Stimulated activated naive CD8-positive, alpha-beta T cell treated with anti-CD3 and anti-CD28 coated beads, Interleukin-15, Interleukin-2, amounts not matched to agents 100 U/mL and 50 U/mL, for 24 hours (primary cell): Measurements from ENCODE around the gene METTL5.
"Not testable (repeated sequence)": the region's sequence is repeated elsewhere in the genome, so short reads cannot be mapped to it uniquely, and the experiment has no call there.

Experiments used
- ATAC-seq: fragments of 150-1000 bp; cut with Tn5 transposase; one replicate; pipeline ENCODE4 v1.10.0; 2021
- DNase-seq: peaks from one replicate; pipeline ENCODE4 v3.0.0; 2021

Gene METTL5

DNA sequence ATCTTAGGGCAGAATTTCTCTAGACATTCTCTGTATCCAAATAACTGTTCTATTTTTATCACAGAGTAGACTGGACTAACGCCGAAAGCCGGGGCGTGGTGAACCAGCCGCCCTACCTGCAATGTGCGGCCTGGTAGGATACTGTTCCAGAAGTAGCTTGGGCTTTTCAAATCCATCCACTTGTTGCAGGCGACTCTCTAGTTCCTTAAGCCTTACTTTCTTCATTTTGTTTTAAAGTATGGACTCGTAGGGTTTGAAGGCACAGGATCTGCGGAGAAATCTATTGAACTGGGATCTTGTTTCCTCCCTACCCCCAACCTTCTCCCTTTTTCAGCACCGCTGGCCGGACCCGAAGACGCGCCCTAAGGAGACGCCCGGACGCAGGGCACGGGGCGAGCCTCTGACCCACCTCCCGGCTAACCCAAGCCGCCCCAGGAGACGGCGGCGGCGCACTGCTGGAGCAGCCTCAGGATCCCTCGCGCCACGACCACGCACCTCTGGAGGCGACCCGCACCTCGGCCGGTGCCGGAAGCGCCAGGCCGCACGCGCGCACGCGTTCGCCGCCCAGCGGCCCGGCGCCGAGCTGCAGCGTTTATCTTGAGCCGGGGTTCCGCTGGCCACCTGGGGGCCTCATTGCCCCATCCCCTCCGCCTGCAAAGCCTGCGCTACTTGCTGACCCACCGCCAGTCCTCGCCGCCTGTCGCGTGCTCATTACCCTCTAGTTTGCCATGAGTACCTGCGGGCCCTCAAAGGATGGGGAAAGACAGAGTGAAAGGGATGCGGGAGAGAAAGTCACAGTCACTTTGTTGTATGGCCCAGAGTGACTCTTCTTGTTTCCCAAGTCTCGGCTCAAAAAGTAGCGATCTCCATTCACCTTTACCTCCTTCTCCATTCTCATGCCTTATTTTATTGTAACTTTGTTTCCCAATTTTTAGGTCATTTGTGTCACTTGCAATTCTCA is at the start of gene METTL5:
Gene METTL5 (minus strand): TSS at position 533 of the 961 bp plus-strand sequence. CDS start 308 bp downstream, at position 225.
- peak; percentile 88 for DNase-seq
- peak; percentile 76 for ATAC-seq

DNA sequence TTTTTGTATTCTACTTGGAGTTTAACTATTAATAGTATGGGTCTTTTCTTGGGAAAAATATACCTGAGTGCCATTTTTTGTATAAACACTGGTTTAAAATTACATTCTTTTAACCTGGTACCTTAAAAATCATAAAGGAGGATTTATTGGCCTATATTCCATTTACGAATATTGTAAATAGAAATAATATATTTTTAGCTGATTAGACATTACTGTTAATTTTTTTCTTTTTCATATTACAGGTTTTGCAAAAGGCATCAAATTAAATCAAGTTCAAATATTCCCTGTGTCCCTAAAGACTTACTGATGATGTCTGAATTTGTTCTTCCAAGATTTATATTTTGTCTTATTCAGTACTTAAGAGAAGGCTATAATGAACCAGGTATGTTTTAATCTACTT is 47.3 kb upstream of the METTL5 start:
- ATAC-seq (no peak), DNase-seq (no peak)

DNA sequence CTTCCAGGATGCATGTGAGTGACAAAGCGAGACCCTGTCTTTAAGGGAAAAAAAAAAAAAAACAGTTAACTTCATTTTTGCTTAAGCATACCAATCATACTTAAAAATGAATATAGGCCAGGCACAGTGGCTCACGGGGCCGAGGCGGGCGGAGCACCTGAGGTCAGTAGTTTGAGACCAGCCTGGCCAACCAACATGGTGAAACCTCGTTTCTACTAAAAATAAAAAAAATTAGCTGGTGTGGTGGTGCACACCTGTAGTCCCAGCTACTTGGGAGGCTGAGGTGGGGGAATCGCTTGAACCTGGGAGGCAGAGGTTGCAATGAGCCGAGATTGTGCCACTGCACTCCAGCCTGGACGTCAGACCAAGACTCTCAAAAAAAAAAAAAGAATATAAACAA is 46.7 kb upstream of the METTL5 start:
- DNase-seq, ATAC-seq: not testable (repeated sequence)

DNA sequence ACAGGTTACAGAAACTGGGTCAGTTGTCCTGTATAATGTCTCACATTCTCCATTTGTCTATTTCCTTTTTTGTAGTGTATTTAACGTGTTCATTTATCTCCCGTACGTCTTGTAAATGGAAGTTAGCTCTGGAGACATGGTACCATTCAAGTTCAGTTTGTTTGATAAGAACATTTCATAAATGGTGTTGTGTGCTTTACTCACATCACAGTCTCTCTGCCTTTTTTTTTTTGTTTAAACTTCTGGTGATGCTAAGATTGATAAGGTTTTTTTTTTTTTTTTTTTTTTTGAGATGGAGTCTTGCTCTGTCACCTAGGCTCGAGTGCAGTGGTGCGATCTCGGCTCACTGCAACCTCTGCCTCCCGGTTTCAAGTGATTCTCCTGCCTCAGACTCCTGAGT is 44.2 kb upstream of the METTL5 start:
- ATAC-seq (no peak), DNase-seq (no peak)

DNA sequence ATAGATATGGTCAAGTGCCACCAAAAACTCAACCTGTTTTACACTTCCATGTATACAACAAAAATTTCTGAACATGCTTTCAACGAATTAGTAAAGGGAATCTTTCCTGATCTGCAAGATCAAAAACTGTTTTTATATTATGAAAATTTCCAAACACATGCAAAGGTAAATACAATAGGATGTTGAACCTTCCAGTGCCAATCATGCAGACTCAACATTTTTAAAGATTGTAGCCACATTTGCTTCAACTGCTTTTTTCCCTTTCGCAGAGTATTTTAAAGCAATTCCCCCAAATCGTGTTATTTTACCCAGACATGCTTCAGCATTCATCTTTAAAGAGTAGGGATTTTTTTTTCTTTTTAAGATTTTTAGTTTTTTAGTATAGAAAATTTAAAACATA is 42.9 kb upstream of the METTL5 start:
- DNase-seq (no peak), ATAC-seq (no peak)

DNA sequence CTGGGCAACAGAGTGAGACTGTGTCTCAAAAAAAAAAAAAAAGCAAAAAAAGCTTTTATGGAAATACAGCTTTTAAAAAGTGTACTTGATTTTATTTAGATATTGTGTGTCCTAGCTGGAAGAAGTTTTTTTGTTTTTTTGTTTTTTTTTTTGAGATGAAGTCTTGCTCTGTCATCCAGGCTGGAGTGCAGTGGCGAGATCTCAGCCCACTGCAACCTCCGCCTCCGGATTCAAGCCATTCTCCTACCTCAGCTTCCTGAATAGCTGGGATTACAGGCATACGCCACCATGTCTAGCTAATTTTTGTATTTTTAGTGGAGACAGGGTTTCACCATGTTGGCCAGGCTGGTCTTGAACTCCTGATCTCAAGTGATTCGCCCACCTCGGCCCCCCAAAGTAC is 41.5 kb upstream of the METTL5 start:
- ATAC-seq, DNase-seq: not testable (repeated sequence)

DNA sequence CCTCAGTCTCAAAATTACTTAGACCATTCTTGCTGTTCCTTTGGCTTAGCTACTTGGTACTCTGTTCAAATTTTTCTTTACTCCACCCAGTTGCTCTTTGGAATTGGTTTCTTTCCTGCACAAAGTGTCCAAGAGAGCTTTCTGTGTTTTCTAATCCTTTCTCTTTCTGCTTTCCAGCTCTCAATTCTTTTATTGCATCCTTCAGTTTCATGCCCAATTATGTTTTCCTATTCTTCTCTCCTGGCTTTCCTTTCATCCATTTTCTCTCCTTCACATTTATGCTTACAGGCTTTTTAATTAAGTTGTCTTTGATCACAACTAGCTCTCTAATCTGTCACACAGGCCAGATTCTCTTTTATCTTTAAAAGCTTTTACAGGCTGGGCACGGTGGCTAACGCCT is 40.8 kb upstream of the METTL5 start:
- ATAC-seq (no peak), DNase-seq (no peak)

DNA sequence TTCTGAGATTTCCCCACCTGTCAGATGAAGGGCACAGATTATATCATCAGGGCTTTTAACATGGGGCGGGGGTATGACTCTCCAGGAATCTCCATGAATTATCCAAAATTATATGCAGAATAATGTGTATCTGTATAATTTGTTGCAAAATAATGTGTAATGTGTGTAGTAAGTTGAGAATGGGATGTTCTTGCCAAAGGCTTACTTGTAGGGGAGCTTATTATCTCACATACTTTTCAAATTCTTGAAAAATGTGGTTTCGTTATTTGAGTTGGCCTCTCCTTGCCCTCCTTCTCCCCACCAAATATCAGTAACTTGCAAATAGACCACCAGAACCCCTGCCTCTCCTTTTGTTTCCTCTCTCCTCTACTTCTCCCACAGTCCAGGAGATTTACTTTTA is 38.1 kb upstream of the METTL5 start:
- DNase-seq (no peak), ATAC-seq (no peak)

DNA sequence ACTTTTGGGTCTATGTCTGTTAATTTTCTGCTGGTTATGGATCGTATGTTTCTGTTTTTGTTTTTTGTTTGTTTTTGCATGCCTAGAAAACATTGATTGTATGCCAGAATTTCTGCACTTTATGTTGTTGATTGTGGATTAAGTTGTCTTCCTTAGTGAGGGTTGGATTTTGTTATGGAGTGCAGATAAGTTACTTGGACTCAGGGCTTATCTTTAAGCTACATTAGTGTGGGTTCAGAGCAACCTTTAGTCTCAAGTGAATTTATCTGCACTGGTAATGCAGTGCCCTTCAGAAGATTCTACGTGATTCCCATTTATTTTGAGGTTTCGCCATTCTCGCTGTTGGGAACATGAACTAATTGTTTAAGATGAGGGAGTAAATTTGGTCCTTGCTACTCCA is 35.4 kb upstream of the METTL5 start:
- ATAC-seq (no peak), DNase-seq (no peak)

DNA sequence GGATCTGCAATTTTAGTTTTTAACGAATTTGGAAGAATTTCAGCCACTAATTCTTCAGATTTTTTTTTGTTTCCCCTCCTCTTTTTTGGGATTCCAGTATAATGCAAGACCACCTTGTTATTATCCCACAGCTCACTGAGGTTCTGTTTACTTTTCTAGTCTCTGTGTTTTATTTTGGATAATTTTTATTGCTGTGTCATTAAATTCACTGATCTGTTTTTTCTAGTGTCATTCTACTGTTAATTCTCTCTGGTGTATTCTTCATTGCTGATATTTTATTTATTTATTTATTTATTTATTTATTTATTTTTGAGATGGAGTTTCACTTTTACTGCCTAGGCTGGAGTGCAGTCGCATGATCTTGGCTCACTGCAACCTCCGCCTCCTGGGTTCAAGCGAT is 34.7 kb upstream of the METTL5 start:
- ATAC-seq (no peak), DNase-seq (no peak)

DNA sequence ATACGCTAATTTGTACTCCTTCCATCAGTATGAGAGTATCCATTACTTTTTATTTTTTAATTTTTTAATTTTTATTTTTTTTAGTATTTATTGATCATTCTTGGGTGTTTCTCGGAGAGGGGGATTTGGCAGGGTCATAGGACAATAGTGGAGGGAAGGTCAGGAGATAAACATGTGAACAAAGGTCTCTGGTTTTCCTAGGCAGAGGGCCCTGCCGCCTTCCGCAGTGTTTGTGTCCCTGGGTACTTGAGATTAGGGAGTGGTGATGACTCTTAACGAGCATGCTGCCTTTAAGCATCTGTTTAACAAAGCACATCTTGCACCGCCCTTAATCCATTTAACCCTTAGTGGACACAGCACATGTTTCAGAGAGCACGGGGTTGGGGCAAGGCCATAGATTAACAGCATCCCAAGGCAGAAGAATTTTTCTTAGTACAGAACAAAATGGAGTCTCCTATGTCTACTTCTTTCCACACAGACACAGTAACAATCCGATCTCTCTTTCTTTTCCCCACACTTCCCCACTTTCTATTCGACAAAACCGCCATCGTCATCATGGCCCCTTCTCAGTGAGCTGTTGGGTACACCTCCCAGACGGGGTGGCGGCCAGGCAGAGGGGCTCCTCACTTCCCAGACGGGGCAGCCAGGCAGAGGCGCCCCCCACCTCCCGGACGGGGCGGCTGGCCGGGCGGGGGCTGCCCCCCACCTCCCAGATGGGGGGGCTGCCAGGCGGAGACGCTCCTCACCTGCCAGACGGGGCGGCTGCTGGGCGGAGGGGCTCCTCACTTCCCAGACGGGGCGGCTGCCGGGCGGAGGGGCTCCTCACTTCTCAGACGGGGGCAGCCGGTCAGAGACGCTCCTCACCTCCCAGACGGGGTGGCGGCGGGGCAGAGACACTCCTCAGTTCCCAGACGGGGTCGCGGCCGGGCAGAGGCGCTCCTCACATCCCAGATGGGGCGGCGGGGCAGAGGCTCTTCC is 30.9 kb upstream of the METTL5 start:
- DNase-seq, ATAC-seq: not testable (repeated sequence)

DNA sequence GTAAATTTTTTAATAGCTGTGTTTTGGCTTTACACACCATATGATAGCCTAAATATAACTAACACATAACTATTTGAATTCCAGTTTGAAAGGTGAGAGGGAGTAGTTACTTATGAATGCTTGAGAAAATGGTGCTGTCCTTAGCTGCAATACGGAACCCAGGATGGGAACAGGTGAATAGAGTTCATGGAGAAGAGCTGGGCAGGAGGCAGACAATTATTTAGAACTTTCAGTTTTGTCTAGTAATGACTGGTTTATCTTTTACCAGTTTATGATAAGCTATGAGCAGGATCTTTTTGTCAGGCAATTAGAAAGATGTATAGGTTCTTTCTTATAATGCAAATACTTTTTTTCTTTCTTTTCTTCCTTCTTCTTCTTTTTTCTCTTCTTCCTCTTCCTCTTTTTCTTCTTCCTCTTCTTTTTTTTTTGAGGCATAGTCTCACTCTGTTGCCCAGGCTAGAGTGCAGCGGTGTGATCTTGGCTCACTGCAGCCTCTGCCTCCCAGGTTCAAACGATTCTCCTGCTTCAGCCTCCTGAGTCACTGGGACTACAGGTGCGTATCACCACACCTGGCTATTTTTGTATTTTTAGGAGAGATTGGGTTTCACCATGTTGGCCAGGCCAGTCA is 28.4 kb upstream of the METTL5 start:
- DNase-seq (no peak), ATAC-seq (no peak)

DNA sequence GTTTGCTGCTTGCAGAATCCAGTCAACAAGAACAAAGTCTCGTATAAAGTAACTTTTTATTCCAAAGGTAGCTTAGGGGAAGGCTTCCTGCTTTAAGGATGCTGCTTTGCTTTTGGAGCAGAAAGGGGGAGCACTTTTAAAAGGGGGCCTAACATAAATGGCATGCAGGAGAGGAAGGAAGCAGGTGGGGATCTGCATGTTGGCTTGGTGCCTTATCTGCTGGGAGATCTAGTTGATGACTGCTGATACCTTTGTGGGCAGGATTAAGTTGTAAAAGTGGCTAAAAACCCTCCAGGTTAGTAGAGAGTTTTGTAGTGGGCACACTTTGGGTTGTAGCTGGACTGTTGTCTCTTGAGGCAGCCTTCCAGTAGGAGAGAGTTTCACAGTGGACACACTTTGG is 25.0 kb upstream of the METTL5 start:
- no peak for ATAC-seq
- no peak for DNase-seq

DNA sequence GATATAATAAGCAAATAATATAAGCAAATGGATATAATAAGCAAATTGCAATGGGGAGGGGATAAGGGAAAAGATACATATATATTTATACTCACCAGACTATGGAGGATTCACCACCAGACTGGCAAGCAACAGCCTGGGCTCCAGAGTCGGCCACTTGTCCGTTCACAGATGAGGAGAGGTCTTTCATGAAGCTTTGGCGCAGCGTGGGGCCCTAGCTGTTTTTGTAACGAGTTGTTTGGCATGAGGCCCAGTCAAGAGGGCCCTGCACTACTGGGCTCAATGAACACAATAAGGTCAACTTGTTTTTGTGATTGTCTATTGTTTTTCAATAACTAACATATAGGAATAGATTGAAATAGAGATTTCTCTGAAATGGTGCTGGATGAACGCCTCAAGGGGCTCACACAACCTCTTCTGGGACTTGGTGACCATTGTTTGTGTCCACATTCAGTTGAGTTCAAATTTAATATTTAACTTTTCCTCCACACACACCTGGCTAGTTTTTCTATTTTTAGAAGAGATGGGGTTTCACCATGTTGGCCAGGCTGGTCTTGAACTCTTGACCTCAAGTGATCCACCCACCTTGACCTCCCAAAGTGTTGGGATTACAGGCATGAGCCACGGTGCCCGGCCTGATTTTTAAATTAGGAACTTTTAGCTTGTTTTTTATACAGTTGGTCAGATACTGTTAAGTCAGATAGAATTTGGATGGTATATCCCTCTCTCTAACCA is 24.4 kb upstream of the METTL5 start:
- not testable (repeated sequence) for ATAC-seq, DNase-seq

DNA sequence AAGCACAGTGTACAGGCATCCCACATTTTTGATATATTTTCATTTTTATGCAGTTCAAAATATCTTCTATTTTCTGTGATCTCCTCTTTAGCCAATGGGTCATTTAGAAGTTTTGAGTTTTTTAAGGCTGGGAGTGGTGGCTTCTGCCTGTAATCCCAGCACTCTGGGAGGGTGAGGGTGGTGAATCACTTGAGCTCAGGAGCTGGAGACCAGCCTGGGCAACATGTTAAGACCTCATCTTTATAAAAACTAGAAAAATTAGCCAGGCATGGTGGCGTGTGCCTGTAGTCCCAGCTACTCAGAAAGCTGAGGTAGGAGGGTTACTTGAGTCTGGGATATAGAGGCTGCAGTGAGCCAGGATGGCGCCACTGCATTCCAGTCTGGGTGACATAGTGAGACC is 20.3 kb upstream of the METTL5 start:
- no peak for ATAC-seq
- no peak for DNase-seq

DNA sequence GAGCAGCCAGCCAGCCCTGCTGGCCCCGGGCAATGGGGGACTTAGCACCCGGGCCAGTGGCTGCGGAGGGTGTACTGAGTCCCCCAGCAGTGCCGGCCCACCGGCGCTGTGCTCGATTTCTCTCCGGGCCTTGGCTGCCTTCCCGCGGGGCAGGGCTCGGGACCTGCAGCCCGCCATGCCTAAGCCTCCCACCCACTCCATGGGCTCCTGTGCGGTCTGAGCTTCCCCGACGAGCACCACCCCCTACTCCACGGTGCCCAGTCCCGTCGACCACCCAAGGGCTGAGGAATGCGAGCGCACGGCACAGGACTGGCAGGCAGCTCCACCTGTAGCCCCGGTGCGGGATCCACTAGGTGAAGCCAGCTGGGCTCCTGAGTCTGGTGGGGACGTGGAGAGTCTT is 16.9 kb upstream of the METTL5 start:
- DNase-seq, ATAC-seq: not testable (repeated sequence)

DNA sequence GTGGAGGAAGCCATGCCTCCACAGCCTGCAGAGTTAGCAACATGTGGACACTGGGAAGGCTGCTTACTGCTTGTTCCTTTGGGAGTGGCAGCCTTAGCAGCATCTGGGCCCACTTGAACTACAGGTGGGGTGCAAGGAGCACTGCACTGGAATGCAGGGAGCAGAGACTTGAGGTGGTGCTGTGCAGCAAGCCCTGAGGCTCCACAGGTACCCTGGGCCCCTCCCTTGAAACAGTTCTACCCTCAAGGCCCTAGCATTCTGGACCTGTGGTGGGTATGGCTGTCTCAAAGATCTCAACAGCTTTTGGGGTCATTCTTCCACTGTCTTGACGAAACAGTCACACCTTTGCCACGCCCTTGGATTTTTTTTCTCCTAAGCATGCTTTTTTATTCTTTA is 16.0 kb upstream of the METTL5 start:
- no peak for ATAC-seq
- no peak for DNase-seq

DNA sequence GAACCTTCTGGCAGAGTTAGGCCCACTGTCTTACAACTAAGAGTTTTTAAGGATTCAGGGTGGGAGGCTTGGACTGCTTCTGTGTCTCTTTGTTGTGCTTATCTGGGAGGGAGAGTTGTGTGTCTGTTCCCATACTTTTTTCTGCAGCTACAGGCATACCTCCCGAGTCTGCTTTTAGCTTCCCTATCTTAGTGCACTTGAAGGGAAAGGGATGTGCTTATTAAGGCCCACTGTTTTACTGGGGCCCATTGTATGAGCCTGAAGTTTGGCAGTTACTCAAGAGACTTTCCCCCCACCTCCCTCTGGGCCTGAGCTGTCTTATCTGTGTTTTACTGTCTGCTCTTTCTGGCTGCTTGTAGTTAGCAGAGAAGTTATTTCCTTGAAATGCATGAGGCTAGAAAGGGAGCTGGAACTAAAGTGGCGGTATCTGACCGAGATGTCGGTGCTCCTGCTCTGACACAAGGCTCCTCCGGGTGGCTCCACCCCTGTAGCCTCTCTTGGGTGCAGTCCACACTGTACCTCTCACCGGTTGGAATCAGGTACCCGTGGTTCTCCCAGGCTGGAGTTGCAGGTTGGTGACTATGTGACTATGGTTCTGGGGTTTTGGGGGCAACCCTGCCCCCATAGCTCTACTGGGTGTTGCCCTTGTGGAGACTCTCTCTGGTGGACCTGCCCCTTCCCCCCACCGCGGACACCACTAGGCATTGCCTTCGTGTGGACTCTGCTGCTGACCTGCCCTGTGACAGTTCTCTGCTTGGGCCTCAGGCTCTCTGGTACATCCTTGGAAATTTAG is 15.4 kb upstream of the METTL5 start:
- ATAC-seq, result no peak
- DNase-seq, result no peak

DNA sequence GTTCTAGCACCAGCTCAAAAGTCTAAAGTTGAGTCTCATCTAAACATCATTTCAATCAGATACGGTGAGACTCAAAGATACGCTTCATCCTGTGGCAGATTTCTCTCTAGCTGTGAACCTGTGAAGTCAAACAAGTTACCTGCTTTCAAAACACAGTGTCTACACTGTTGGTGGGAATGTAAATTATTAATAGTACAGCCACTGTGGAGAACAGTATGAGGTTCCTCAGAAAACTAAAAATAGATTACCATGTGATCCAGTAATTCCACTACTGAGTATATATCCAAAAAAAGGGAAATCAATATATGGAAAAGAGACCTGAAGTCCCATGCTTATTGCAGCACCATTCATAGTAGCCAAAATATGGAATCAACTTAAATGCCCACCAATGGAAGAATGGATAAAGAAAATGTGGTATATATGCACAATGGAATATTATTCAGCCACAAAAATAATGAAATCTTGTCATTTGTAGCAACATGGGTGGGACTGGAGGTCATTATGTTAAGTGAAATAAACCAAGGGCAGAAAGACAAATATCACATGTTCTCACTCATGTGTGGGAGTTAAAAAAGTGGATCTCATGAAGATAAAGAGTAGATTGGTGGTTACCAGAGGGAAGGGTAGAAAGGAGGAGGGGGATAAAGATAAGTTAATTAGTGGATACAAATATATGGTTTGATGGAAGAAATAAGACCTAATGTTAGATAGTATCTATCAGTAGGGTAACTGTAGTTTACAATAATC is 14.2 kb upstream of the METTL5 start:
- no peak for DNase-seq
- no peak for ATAC-seq

DNA sequence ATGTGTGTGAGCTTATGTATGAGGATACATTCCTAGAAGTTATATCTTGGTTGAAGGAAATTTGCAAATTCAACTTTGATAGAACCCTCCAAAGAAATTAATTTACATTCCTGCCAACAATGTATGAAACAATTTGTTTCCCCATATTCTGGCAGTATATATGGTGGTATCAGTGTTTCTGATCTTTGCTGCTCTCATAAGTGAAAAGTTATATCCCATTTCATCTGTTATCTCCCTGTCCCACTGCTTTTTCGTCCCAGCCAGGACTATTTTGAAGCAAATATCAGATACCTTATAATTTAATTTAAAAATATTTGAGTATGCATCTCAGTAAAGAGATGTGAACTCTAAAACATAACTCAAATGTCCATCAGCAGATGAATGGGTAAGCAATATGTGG is 9.7 kb upstream of the METTL5 start:
- ATAC-seq (no peak), DNase-seq (no peak)
